ENCODE measurements around the gene PDP2. TPM values are rescaled to one million over a fixed set of nuclear protein-coding genes. Genes with fewer than 3 reads are reported as not detected.

The PDP2 gene
- total RNA-seq, 1 donor from 2014 or later = 16.1 TPM

DNA sequence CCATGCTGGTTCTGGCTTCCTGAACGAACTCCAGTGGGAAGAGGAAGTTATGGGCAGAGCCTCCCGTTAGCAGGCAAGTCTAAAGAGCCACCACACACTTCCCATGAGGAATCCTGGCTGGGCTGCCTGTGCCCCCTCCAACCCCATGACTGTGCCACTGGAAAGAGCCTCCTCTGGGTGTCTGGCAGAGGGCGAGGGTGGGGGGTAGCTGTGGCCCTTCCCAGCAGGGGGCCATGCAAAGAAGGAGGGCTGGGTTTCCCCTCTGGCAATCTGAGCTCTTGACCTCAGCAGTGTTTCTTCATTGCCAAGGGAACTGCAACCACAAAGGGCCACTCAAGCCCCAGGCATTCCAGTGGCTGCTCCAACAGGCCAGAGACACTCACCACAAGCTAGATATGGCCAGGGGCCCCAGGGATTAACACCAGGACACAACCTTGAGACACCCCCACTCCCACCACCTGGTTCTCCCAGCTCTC, 46.7 kb downstream of the PDP2 start:
- Mint-ChIP-seq H3K27me3 (peaks cover 50% of the 10 kb centered on the region), H3K4me3 (no peak overlapping the region), H3K36me3 (peaks cover 7% of the 10 kb centered on the region), H3K4me1 (ENCODE audit: unreplicated experiment) (no peaks in the 10 kb centered on the region), H3K9me3 (no peaks in the 10 kb centered on the region), H3K27ac (no peak overlapping the region)
- TF ChIP-seq, protein P1, sequence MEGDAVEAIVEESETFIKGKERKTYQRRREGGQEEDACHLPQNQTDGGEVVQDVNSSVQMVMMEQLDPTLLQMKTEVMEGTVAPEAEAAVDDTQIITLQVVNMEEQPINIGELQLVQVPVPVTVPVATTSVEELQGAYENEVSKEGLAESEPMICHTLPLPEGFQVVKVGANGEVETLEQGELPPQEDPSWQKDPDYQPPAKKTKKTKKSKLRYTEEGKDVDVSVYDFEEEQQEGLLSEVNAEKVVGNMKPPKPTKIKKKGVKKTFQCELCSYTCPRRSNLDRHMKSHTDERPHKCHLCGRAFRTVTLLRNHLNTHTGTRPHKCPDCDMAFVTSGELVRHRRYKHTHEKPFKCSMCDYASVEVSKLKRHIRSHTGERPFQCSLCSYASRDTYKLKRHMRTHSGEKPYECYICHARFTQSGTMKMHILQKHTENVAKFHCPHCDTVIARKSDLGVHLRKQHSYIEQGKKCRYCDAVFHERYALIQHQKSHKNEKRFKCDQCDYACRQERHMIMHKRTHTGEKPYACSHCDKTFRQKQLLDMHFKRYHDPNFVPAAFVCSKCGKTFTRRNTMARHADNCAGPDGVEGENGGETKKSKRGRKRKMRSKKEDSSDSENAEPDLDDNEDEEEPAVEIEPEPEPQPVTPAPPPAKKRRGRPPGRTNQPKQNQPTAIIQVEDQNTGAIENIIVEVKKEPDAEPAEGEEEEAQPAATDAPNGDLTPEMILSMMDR (conservative IDR thresholded peaks at IDR 0.05) = no peak
- DNase-seq (ENCODE audit: extremely low spot score, unreplicated experiment) = no peak

GRCh38 chr16:66927918-66928649, 47.8 kb downstream of the PDP2 start:
- TF ChIP-seq, protein P1 (conservative IDR thresholded peaks at IDR 0.05) = no peak
- H3K27ac Mint-ChIP-seq = peak overlapping the region; percentile 82
- H3K4me1 Mint-ChIP-seq (ENCODE audit: unreplicated experiment) = peaks cover 5% of the 10 kb centered on the region
- no peak for DNase-seq (ENCODE audit: extremely low spot score, unreplicated experiment)
- peaks cover 46% of the 10 kb centered on the region for H3K27me3 Mint-ChIP-seq
- peaks cover 7% of the 10 kb centered on the region for H3K36me3 Mint-ChIP-seq
- H3K4me3 Mint-ChIP-seq = peak overlapping the region; percentile 36
- no peaks in the 10 kb centered on the region for H3K9me3 Mint-ChIP-seq

- Mint-ChIP-seq H3K9me3 (no peaks in the 10 kb centered on the region), H3K27me3 (peaks cover 39% of the 10 kb centered on the region), H3K4me3 (no peak overlapping the region), H3K4me1 (ENCODE audit: unreplicated experiment) (peaks cover 13% of the 10 kb centered on the region), H3K27ac (no peak overlapping the region), H3K36me3 (peaks cover 4% of the 10 kb centered on the region)
- TF ChIP-seq, protein P1 (conservative IDR thresholded peaks at IDR 0.05) = peak; percentile 53
- no peak for DNase-seq (ENCODE audit: extremely low spot score, unreplicated experiment)
Observed at GRCh38 chr16:66928702-66929388, 48.5 kb downstream of the PDP2 start.

GRCh38 chr16:66930189-66930588, 49.9 kb downstream of the PDP2 start:
- Mint-ChIP-seq H3K4me3 (no peak overlapping the region), H3K36me3 (peaks cover 4% of the 10 kb centered on the region), H3K4me1 (ENCODE audit: unreplicated experiment) (peaks cover 17% of the 10 kb centered on the region), H3K27me3 (peaks cover 29% of the 10 kb centered on the region), H3K27ac (no peak overlapping the region), H3K9me3 (no peaks in the 10 kb centered on the region)
- TF ChIP-seq, protein P1 (conservative IDR thresholded peaks at IDR 0.05) = no peak
- no peak for DNase-seq (ENCODE audit: extremely low spot score, unreplicated experiment)

GRCh38 chr16:66931665-66932064, 51.4 kb downstream of the PDP2 start:
- Mint-ChIP-seq H3K27me3 (peaks cover 14% of the 10 kb centered on the region), H3K36me3 (peaks cover 6% of the 10 kb centered on the region), H3K4me3 (peak overlapping the region; percentile 97), H3K4me1 (ENCODE audit: unreplicated experiment) (peaks cover 23% of the 10 kb centered on the region), H3K9me3 (no peaks in the 10 kb centered on the region), H3K27ac (peak overlapping the region; percentile 18)
- DNase-seq (ENCODE audit: extremely low spot score, unreplicated experiment) = no peak
- TF ChIP-seq, protein P1 (conservative IDR thresholded peaks at IDR 0.05) = no peak
